Activated CD4-positive, CD25-positive, alpha-beta regulatory T cell treated with anti-CD3 and anti-CD28 coated beads, Interleukin-2, amount 50 U/mL, for 72 hours (primary cell): ENCODE data around the gene TMEM207.

Experiments
- DNase-seq: peaks from one replicate; pipeline ENCODE4 v3.0.0; 2021

TMEM207 gene

GRCh38 chr3:190443257-190443656, 6.4 kb downstream of the TMEM207 start:
- DNase-seq: no peak

DNA sequence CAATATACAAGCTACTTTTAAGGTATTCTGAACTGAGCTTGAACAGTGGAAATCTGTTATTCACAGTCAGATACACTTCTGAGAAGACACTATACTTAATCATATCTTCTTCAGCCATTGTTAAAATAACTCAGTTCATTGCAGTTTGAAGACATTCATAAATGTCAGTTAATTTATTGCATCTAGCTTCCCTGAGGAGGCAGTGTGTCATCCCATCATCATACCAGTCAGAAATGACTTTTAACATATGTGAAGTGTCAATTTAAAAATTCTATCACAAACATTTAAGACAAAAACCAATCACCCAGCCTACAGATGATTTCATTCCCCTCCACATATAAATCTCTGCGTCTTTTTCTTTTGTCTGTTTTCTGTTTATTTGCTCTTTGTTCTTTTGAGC, 7.5 kb downstream of the TMEM207 start:
- DNase-seq: no peak

DNA sequence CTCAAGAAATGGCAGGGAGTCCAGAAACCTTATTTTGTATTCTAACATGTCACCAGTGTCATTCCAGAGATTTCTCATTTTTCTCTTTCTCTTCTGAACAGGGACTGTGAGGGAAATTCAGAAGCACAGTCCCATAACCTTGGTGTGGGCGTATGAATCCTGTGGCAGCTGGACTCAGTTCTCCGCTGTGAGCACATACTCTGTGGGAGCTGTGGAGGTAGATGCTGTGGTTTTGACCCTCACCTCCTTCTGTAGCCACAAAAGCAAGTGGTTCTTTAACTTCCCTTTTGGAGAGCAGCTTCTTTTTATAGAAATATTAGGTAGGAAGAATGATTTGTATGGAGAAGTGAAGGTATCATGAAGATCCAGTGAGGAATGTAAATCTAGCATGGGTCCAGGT, 13.4 kb downstream of the TMEM207 start:
- no peak for DNase-seq

- DNase-seq: no peak
These were observed 14.1 kb downstream of the TMEM207 start for GRCh38 chr3:190435618-190436017.

DNA sequence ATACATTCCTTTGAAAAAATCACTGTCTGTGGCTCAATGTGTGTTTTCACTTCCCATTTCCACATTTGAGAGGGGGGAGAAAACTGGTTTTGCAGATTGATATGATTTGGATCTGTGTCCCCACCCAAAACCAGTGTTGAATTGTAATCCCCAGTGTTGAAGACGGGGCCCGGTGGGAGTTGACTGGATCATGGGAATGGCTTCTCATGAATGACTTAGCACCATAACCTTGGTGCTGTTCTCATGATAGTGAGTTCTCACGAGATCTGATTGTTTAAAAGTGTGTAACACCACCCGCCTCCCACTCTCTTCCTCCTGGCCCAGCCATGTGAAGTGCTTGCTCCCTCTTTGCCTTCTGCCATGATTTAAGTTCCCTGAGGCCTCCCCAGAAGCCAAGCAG, 16.1 kb downstream of the TMEM207 start:
- no peak for DNase-seq

DNA sequence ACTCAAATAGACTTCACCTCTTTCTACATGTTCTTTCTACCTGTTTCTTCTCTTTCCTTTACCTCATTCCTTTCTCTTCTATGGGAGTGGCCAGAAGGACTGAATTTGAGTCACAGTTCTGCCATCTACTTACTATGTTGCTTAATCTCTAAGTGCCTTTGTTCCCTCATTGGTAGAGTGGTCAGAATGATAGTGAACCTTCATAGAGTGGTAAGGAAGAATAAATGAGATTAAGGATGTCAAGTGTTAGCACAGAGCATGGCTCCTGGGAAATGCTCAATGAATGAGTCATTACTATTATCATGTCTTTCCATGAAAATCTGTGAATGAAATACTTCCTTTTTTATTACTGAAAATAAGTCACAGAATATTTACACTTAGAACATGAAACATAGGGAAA, 17.5 kb downstream of the TMEM207 start:
- no peak for DNase-seq

DNA sequence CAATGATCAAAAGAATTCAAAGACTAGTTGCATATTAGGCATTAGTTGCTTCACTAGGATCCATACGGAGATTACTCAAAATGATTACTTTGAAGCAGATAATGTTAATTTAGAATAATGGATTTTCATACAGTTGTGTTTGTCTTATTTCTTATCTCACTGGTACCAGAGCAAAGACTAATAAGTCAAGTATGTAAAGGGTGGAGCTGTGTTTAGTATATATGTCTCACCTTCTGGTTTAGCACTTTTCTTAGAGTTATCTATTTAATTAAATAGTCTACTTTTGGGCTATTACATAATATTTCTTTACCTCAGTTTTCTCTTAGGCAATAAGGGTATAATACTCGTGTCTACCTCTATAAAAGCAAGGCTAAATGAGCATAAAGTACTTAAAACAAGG, 18.8 kb downstream of the TMEM207 start:
- DNase-seq: no peak

GRCh38 chr3:190429681-190430080, 20.0 kb downstream of the TMEM207 start:
- no peak for DNase-seq

GRCh38 chr3:190426806-190427507, 22.7 kb downstream of the TMEM207 start:
- no peak for DNase-seq

DNA sequence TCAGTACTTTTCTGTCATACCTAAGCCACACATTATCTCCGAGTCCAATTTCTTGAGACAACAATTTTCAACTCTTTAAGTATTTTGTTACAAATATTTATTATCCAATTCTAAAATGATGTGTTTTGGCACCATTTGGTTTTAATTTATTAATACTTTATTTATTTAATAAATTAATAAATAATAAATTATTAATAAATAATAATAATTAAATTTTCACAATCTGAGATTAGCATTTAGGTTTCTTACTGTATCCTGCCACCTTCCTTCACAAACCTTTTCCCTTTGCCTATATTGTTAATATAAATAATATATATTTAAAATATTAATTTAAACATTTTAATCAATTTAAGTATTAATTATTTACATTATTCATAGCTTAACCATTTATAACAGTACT, 23.9 kb downstream of the TMEM207 start:
- DNase-seq: no peak

DNA sequence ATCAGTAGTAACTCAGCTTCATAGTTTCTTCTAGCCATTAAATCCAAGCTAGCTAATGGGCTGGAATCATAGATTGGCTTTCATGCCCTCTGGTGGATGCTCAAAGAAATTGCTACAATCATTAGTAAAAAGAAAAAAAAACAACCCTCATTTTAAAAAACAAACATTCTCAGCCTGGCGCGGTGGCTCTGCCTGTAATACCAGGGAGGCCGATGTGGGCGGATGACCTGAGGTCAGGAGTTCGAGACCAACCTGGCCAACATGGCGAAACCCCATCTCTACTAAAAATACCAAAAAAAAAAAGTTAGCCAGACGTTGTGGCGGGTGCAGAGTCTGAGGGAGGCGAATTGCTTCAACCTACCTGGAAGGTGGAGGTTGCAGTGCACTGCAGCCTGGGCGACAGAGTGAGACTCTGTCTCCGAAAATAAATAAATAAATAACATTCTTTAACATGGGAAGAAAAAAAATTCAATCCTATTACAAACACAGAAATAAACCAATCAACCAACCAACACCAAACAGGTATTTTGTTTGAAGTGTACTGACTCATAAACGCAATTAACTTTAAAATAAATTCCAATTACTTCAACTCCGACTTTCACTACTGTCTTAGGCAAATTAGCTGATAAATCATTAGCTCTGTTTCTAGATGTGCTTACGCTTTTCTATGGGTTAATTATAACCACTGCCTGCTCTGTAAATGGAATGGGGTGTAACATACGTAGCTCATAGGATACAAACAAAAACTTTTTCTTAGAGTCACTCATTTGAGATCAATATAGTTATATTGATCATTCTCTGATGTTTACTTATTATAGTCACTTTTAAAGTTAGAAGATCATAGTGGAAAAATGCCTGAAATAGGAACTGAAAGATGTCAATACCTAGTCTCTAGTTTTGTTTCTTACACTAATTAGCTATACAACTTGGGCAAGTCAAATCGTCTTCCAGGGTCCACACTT, 24.9 kb downstream of the TMEM207 start:
- DNase-seq: peak; percentile 32

DNA sequence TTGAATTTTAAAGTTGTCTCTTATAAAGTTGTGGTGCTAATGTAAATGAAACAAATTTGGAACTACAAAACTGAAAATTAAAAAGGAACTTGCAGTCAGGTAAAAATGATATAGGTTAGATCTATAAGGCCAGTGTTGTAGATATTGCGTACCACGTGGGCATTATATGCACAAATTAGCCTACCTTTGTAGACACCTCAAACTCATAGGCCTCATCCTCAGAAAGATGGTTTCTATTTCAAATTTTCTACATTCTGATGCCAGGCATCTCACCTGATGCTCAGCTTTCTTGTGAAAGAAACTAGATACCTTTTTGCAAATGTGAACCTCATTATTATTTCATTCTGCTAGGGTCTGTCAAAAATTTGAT, 25.6 kb downstream of the TMEM207 start:
- no peak for DNase-seq

GRCh38 chr3:190414297-190414696, 35.4 kb downstream of the TMEM207 start:
- DNase-seq: no peak

- DNase-seq: no peak
These were observed 45.0 kb downstream of the TMEM207 start for GRCh38 chr3:190404715-190405114.

- no peak for DNase-seq
These were observed 47.7 kb downstream of the TMEM207 start for GRCh38 chr3:190401963-190402362.

DNA sequence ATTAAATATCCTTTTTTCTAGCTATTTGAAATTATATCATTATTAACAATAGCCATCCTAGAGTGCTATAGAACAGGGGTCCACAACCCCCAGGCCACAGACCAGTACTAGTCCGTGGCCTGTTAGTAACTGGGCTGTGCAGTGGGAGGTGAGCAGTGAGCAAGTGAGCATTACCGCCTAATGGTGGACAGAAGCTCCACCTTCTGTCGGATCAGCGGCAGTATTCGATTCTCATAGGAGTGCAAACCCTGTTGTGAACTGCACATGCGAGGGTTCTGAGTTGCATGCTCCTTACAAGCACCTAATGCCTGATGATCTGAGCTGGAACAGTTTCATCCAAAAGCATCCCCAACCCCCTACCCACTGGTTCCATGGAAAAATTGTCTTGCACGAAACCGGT, 50.0 kb downstream of the TMEM207 start:
- DNase-seq: no peak

GRCh38 chr3:190397889-190398288, 51.8 kb downstream of the TMEM207 start:
- DNase-seq: no peak

DNA sequence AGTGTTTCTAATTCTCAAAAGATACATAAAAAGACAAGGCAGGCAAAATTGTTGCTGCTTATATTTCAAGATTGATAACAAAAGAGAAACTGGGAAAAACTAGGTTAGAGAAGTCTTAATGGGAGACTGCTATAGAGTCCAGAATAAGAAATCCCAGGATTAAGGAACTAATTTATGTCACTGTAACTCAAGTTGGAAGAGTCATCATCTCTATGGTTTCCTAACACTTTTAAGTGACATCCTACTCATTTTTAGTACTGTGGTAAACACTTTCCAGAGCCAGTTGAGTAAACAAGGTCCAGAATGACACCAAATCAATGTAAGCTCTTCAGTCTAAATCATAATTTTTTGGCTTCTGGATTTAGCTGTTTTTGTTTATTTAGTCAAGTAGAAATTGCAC, 53.7 kb downstream of the TMEM207 start:
- DNase-seq: no peak

- no peak for DNase-seq
These were observed 61.0 kb downstream of the TMEM207 start for GRCh38 chr3:190388703-190389102.

GRCh38 chr3:190387578-190388213, 62.0 kb downstream of the TMEM207 start, which contains the start of gene CLDN16:
CLDN16 (plus strand) TSS chr3:190388163; CDS start chr3:190388330, 167 bp downstream.
- DNase-seq: no peak

DNA sequence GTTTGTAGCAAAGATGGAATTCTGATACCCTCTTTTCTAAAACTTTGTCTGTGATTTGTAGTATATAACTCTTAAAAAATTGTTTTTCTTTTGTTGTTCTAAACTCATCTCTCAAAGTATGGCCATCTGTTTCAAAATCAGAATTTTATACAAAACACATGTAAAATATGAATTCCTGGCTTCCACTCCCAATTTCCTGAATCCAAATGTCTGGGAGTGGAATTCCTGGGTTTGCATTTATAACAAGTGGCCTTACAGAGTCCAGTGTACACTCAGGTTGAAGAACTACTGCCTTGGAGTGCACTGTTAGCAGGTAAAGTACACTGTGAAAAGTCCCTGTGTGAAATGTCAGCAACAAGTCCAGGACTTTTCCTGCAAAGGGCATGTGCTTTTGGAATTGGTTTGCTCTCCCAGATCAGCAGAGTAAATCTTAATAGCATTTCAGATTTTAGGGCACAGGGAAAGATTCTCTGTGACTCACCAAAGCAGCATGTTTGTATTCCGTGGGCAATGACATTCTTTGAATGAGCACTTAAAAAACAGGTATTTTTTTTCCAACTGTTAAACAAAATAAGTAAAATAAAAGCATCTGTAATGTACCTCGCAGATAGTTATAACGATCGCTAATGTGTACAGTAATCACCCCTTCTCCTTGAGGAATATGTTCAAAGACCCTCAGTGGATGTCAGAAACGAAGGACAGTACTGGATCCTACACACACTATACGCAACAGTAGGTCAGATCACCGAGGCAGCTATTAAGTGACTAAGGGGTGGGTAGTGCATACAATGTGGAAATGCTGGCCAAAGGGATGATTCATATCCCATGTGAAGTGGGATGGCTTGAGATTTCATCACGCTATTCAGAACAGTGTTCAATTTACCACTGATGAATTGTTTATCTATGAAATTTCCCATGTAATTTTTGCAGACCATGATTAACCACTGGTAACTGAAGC, 63.7 kb downstream of the TMEM207 start:
- DNase-seq: no peak

GRCh38 chr3:190384309-190384756, 65.4 kb downstream of the TMEM207 start:
- no peak for DNase-seq
